Stomach (tissue), 9 donors: ENCODE measurements around the gene RNF13. TPM values are rescaled to one million over a fixed set of nuclear protein-coding genes. Genes with fewer than 3 reads are reported as not detected.

Source experiments
- DNase-seq, 2 donors: peaks; one replicate each; pipeline versions ENCODE4 v3.0.0 to v3.0.0-alpha.2; 2013 to 2019
- H3K27ac ChIP-seq, 5 donors: fragments of 200-600 bp in 4 of 5; sonication (generic) in 4 of 5; one replicate each; pipeline ENCODE4 v1.5.1; 2013 to 2019; ENCODE audit warnings: mild to moderate bottlenecking in 1 of 5, moderate library complexity in 1 of 5
- H3K27me3 ChIP-seq, 3 donors: fragments of 200-600 bp; sonication (generic); one replicate each; pipeline ENCODE4 v1.5.1; 2017 to 2019; ENCODE audit warnings: mixed run types in 1 of 3
- H3K36me3 ChIP-seq, 4 donors: fragments of 200-600 bp; sonication (generic); 1 replicate in 3 of 4; 2 replicates in 1 of 4; pipeline ENCODE4 v1.5.1; 2016 to 2019
- H3K4me1 ChIP-seq, 4 donors: fragments of 200-600 bp; sonication (generic); one replicate each; pipeline ENCODE4 v1.5.1; 2016 to 2019
- H3K4me3 ChIP-seq, 4 donors: fragments of 200-600 bp; sonication (generic) in 3 of 4; one replicate each; pipeline ENCODE4 v1.5.1; 2016 to 2019; ENCODE audit warnings: mild to moderate bottlenecking in 1 of 4
- H3K9me3 ChIP-seq, 4 donors: fragments of 200-600 bp; sonication (generic); one replicate each; pipeline ENCODE4 v1.5.1; 2016 to 2019
- CTCF ChIP-seq, 7 experiments: fragments of 450-650 bp in 4 of 7; fragments of 200-600 bp in 3 of 7; sonication (generic) in 3 of 7; IDR thresholded peaks; one replicate each; pipeline ENCODE4 v1.5.1; 2016 to 2019; ENCODE audit warnings: antibody characterized with exemption in 7 of 7, control low read depth in 2 of 7, mild to moderate bottlenecking in 1 of 7
- EP300 ChIP-seq: sonication (generic); formaldehyde crosslinking; IDR thresholded peaks from one replicate; pipeline ENCODE4 v1.6.1; 2017; ENCODE audit warnings: antibody characterized with exemption
- POLR2A ChIP-seq, 4 donors: fragments of 450-650 bp; IDR thresholded peaks; one replicate each; pipeline ENCODE4 v1.6.1; 2016; ENCODE audit warnings: antibody characterized with exemption in 4 of 4, control low read depth in 2 of 4, mild to moderate bottlenecking in 1 of 4, moderate library complexity in 1 of 4
- POLR2AphosphoS5 ChIP-seq, 3 donors: sonication (generic); formaldehyde crosslinking; IDR thresholded peaks; one replicate each; pipeline ENCODE4 v1.6.1; 2016; ENCODE audit warnings: antibody characterized with exemption in 3 of 3
- WGBS, 5 donors: extraction: QIAGEN DNeasy Blood & Tissue Kit in 3 of 5; methylation state at CpG; one replicate each; pipeline versions ENCODE4 v1.1.5 to v1.1.7; 2013 to 2018; 5-methylcytosine and 5-hydroxymethylcytosine counted together
- intact Hi-C: fragments of 100-400 bp; cut with DNase I; formaldehyde crosslinking; loops from one replicate; pipeline ENCODE4 v1.15.1; 2023; ENCODE audit warnings: low total_unique reads
- polyA plus RNA-seq, 3 donors: library from polyadenylated mRNA; stranded (reverse); fragments of 200-250 nt; gene quantifications; one replicate each; pipeline ENCODE4 v1.2.3, GENCODE V29; 2013
- total RNA-seq, 5 donors: library from RNA; depleted of rRNA; stranded (reverse); fragments of >200 nt; gene quantifications; one replicate each; pipeline versions ENCODE4 v1.1.0 to v1.2.3, GENCODE V29; 2014 to 2016
- donor health status: healthy with polysubstance abuse.
- donor health status: Bipolar disorder and iron deficiency.
- donor health status: healthy.

Gene RNF13
- total and polyA plus RNA-seq, 8 donors = 6.7 to 130 (median 31.3) TPM

DNA sequence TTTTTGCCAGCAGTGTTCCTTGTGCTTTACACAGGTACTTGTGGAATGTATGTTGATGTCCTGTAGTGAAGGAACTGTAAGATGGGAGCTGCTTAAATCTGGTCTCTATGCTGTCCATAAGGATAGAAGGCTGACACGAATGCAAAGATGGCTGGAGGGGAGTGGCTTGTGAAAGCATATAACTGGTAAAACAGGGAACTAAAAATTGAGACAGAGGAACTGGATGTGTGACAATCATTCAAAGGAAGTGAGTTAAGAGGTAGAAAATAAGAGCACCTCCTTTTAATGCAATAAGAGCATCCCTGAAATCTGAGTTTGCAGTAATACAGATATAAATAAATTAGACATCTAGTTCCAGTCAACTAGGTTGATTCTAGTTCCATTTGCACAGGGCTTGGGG lies 35.2 kb downstream of the RNF13 start:
- no peaks in the 10 kb centered on the region for H3K9me3 ChIP-seq
- H3K27me3 ChIP-seq = no peaks in the 10 kb centered on the region
- DNase-seq = no peak
- H3K4me3 ChIP-seq = no peak overlapping the region
- H3K36me3 ChIP-seq = peaks cover 8 to 50% (median 40%) of the 10 kb centered on the region in 4 donors
- no peak overlapping the region for H3K27ac ChIP-seq
- 84 to 89% (median 86%) methylated on average over 1 of the region's 1 CpG for WGBS, 5 donors
- peaks cover 0 to 43% (median 10%) of the 10 kb centered on the region in 4 donors for H3K4me1 ChIP-seq
- intact Hi-C loops = no loop called here
- TF ChIP-seq CTCF (IDR thresholded peaks at IDR 0.05) = no peak
- no peak for TF ChIP-seq POLR2A (IDR thresholded peaks at IDR 0.05)

DNA sequence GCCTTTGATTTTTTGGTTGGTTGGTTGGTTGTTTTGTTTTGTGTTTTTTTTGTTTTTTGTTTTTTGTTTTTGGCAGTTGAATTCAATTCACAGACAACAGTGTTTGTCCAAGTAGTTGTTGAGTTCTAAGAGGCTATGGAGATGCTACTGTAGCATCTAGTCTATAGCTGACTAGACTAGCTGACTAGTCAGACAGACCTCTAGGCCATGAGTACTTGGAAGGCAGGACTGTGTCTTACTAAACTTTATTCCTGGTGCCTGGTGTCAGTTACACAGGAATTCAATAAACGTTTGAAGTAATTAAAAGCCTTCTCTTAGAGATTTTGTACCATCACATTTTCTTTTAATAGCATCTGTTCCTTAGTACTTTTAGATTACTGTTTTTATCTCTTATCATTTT lies 35.7 kb downstream of the RNF13 start:
- intact Hi-C loops = no loop called here
- H3K27ac ChIP-seq = no peak overlapping the region
- peaks cover 0 to 39% (median 8%) of the 10 kb centered on the region in 4 donors for H3K4me1 ChIP-seq
- H3K36me3 ChIP-seq = peaks cover 8 to 53% (median 42%) of the 10 kb centered on the region in 4 donors
- H3K9me3 ChIP-seq = no peaks in the 10 kb centered on the region
- H3K27me3 ChIP-seq = no peaks in the 10 kb centered on the region
- H3K4me3 ChIP-seq = no peak overlapping the region
- no peak for TF ChIP-seq POLR2A (IDR thresholded peaks at IDR 0.05)
- no peak for TF ChIP-seq CTCF (IDR thresholded peaks at IDR 0.05)
- TF ChIP-seq EP300 = no peak
- no peak for TF ChIP-seq POLR2AphosphoS5 (IDR thresholded peaks at IDR 0.05)
- 65 to 85% (median 77%) methylated on average over 1 of the region's 1 CpG for WGBS, 5 donors
- no peak for DNase-seq

DNA sequence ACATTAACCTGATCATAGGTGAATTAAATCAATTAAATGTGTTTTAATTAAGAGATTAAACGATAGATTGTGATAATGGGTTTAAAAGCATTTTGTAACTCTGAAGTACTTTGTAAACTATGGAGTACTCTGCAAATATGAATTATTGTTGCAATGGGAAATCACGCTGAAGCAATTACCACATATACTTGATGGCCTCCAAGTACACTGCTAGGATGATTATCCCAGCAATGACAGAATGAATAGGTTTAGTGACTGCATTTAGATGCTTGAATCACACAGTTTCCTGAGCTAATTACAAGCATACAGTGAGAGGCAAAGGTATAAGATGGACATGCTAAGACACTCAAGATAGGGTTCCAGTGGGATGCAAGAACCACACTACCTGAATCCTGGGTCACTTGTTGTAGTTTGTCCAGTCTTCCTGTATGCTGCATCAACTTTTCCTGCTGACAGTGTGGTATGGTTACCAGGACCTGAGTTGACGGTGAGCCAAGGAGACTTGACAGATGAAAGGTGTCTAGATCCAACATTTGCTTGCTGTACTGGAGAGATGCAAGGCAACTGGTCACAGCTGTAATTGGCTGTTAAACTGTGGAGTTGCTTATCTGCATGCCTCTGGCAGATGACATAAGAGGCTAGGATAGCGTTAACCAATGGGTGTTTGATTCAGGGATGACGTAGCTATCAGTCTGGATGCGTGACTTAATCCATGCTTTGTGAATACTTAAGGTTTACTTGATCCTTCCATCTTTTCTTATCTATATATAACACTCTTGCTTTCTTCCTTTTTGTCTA lies 38.0 kb downstream of the RNF13 start:
- H3K27ac ChIP-seq = no peak overlapping the region
- H3K27me3 ChIP-seq = no peaks in the 10 kb centered on the region
- H3K36me3 ChIP-seq = peaks cover 15 to 73% (median 62%) of the 10 kb centered on the region in 4 donors
- no peak overlapping the region for H3K4me3 ChIP-seq
- peaks cover 0 to 16% (median 0%) of the 10 kb centered on the region in 4 donors for H3K4me1 ChIP-seq
- no peak for DNase-seq
- intact Hi-C loops = no loop called here
- TF ChIP-seq POLR2A (IDR thresholded peaks at IDR 0.05) (no peak), EP300 (no peak), CTCF (IDR thresholded peaks at IDR 0.05) (no peak), POLR2AphosphoS5 (IDR thresholded peaks at IDR 0.05) (no peak)
- H3K9me3 ChIP-seq = no peaks in the 10 kb centered on the region
- 76 to 94% (median 90%) methylated on average over 6 of the region's 6 CpGs for WGBS, 5 donors

GRCh38 chr3:149858911-149859310 lies 45.9 kb downstream of the RNF13 start:
- no peaks in the 10 kb centered on the region for H3K4me1 ChIP-seq
- TF ChIP-seq EP300 (no peak), POLR2AphosphoS5 (IDR thresholded peaks at IDR 0.05) (no peak), POLR2A (IDR thresholded peaks at IDR 0.05) (no peak), CTCF (IDR thresholded peaks at IDR 0.05) (no peak)
- intact Hi-C loops = no loop called here
- WGBS, 5 donors = 31 to 51% (median 34%) methylated on average over 2 of the region's 2 CpGs
- no peak for DNase-seq
- no peak overlapping the region for H3K27ac ChIP-seq
- H3K27me3 ChIP-seq = no peaks in the 10 kb centered on the region
- no peak overlapping the region for H3K4me3 ChIP-seq
- no peaks in the 10 kb centered on the region for H3K9me3 ChIP-seq
- peaks cover 7 to 48% (median 33%) of the 10 kb centered on the region in 4 donors for H3K36me3 ChIP-seq
